HCT116 (cell line): Measurements from ENCODE around the gene ZNF274.

ENCODE experiments used
- CTCF ChIP-seq, 3 experiments: fragments of 200-600 bp in 1 of 3; sonication (generic) in 1 of 3; IDR thresholded peaks in 2 of 3; conservative IDR thresholded peaks in 1 of 3; 2 replicates each; pipeline ENCODE4 v1.5.1; 2012 to 2017; ENCODE audit warnings: low read depth in 2 of 3, low read length in 2 of 3, antibody characterized with exemption in 1 of 3, borderline replicate concordance in 1 of 3, control low read depth in 1 of 3, mild to moderate bottlenecking in 1 of 3, mixed read lengths in 1 of 3, mixed run types in 1 of 3, moderate library complexity in 1 of 3; ENCODE audit not compliant: insufficient read depth in 1 of 3
- ELF1 ChIP-seq: IDR thresholded peaks from 2 replicates; pipeline ENCODE4 v1.6.1; 2012; ENCODE audit warnings: low read depth, borderline replicate concordance
- EZH2 ChIP-seq: fragments of 200-600 bp; sonication (generic); IDR thresholded peaks from 2 replicates; pipeline ENCODE4 v1.6.1; 2017; ENCODE audit warnings: antibody characterized with exemption, mixed run types
- POLR2A ChIP-seq: IDR thresholded peaks from 2 replicates; pipeline ENCODE4 v1.7.0; 2011; ENCODE audit warnings: borderline replicate concordance; ENCODE audit not compliant: insufficient read depth, insufficient read length; ENCODE audit errors: extremely low read depth
- REST ChIP-seq: IDR thresholded peaks from 2 replicates; pipeline ENCODE4 v1.6.1; 2012; ENCODE audit warnings: low read depth
- SP1 ChIP-seq: IDR thresholded peaks from 2 replicates; pipeline ENCODE4 v1.6.1; 2012; ENCODE audit warnings: low read depth
- SRF ChIP-seq: IDR thresholded peaks from 2 replicates; pipeline ENCODE4 v1.6.1; 2012; ENCODE audit warnings: low read depth
- TCF7L2 ChIP-seq: IDR thresholded peaks from 2 replicates; pipeline ENCODE4 v1.7.0; 2011; ENCODE audit warnings: borderline replicate concordance, inconsistent platforms; ENCODE audit not compliant: insufficient read depth, insufficient read length; ENCODE audit errors: extremely low read depth
- ZNF274 ChIP-seq: fragments of 200-500 bp; sonication (Bioruptor generic); IDR thresholded peaks from 2 replicates; pipeline ENCODE4 v1.6.1; 2014; ENCODE audit warnings: mild to moderate bottlenecking, low read depth, low read length, inconsistent platforms

GRCh38 chr19:58134244-58134643, 48.6 kb upstream of the ZNF274 start:
- TF ChIP-seq CTCF (IDR thresholded peaks at IDR 0.05 in 2 of 3, conservative IDR thresholded peaks at IDR 0.05 in 1 of 3; ENCODE audit: borderline replicate concordance in 1 of 3, insufficient read depth in 1 of 3, low read depth in 2 of 3, low read length in 2 of 3) (no peak), REST (no peak), ZNF274 (no peak), EZH2 (no peak), TCF7L2 (no peak), SP1 (no peak), POLR2A (no peak), SRF (no peak), ELF1 (no peak)
